K562 (cell line): ENCODE data around the gene JPH2. TPM values are rescaled to one million over a fixed set of nuclear protein-coding genes. Genes with fewer than 3 reads are reported as not detected.

Source experiments
- ATAC-seq: fragments of 200-7000 bp; cut with Tn5 transposase; 3 replicates; pipeline ENCODE4 v1.9.1; 2020; ENCODE audit warnings: moderate library complexity
- BruUV-seq: library from RNA; stranded (reverse); fragments of 400-500 nt; replicated peaks from 2 replicates; lab custom pipeline; 2021; lab: Mats Ljungman, UMichigan
- CTCF ChIA-PET: fragments of 300-600 bp; formaldehyde crosslinking; extraction: SDS; loops from one replicate; lab custom pipeline; 2021; ENCODE audit warnings: low intra/inter-chr PET ratio; lab: Yijun Ruan, JAX
- POLR2A ChIA-PET: fragments of 300-600, 350-650 bp; sonication (Branson Sonifier 250); formaldehyde crosslinking; extraction: SDS; loops from one replicate; lab custom pipeline; 2021; ENCODE audit warnings: antibody characterized with exemption, inconsistent platforms; lab: Yijun Ruan, JAX
- DNase-seq, 4 experiments: peaks; one replicate each; pipeline versions ENCODE4 v3.0.0 to v3.0.0-alpha.2; 2011 to 2018; ENCODE audit warnings: low spot score in 3 of 4, mixed read lengths in 3 of 4; ENCODE audit errors: extremely low read depth in 1 of 4
- FAIRE-seq: peaks from 2 replicates; lab custom pipeline; 2011; peaks lifted over from hg19 to GRCh38; lab: Jason Lieb, UNC
- H2AFZ ChIP-seq: 2 replicates; pipeline ENCODE4 v1.6.0; 2011; ENCODE audit warnings: low read depth, low read length, control low read depth, inconsistent platforms
- H3K27ac ChIP-seq: fragments of 200-600 bp; 3 replicates; pipeline ENCODE4 v1.8.0; 2011; ENCODE audit warnings: low read depth, mild to moderate bottlenecking, control low read depth, inconsistent platforms, low read length, moderate library complexity, mixed read lengths; ENCODE audit errors: extremely low read depth
- H3K27me3 ChIP-seq, 2 experiments: fragments of 300-600 bp in 1 of 2; 2 replicates in 1 of 2; 3 replicates in 1 of 2; pipeline versions ENCODE4 v1.6.0 to v1.8.0; 2011; ENCODE audit warnings: inconsistent platforms in 2 of 2, low read length in 2 of 2, mild to moderate bottlenecking in 1 of 2, mixed read lengths in 1 of 2, moderate library complexity in 1 of 2; ENCODE audit not compliant: control insufficient read depth in 2 of 2, insufficient read depth in 2 of 2
- H3K36me3 ChIP-seq: fragments of 300-600 bp; 3 replicates; pipeline ENCODE4 v1.8.0; 2011; ENCODE audit warnings: mild to moderate bottlenecking, low read length, inconsistent platforms; ENCODE audit not compliant: control insufficient read depth, insufficient read depth
- H3K4me1 ChIP-seq, 2 experiments: fragments of 200-600 bp in 1 of 2; replicated peaks in 1 of 2; 2 replicates in 1 of 2; 3 replicates in 1 of 2; pipeline versions ENCODE4 v1.5.1 to v1.8.0; 2011; ENCODE audit warnings: inconsistent platforms in 2 of 2, low read length in 2 of 2, mild to moderate bottlenecking in 1 of 2, mixed read lengths in 1 of 2, moderate library complexity in 1 of 2; ENCODE audit not compliant: control insufficient read depth in 2 of 2, insufficient read depth in 2 of 2
- H3K4me2 ChIP-seq: 2 replicates; pipeline ENCODE4 v1.6.1; 2011; ENCODE audit warnings: low read length, control low read depth, inconsistent platforms, mixed read lengths; ENCODE audit not compliant: insufficient read depth
- H3K4me3 ChIP-seq: fragments of 200-600 bp; sonication (generic), shearing (Covaris generic); 2 replicates; pipeline ENCODE4 v1.5.1; 2016; ENCODE audit warnings: control low read depth, inconsistent platforms
- H3K79me2 ChIP-seq: fragments of 200-600 bp; 3 replicates; pipeline ENCODE4 v1.8.0; 2011; ENCODE audit warnings: low read length, inconsistent platforms; ENCODE audit not compliant: control insufficient read depth, insufficient read depth
- H3K9ac ChIP-seq, 2 experiments: 2 replicates each; pipeline versions ENCODE4 v1.6.0 to v1.6.1; 2011; ENCODE audit warnings: low read depth in 2 of 2, low read length in 2 of 2, control low read depth in 1 of 2, inconsistent platforms in 1 of 2, mild to moderate bottlenecking in 1 of 2, mixed read lengths in 1 of 2; ENCODE audit not compliant: insufficient read depth in 1 of 2
- H3K9me1 ChIP-seq: one replicate; pipeline ENCODE4 v1.6.0; 2011; ENCODE audit warnings: inconsistent platforms, mild to moderate bottlenecking, low read length, moderate library complexity; ENCODE audit not compliant: control insufficient read depth, insufficient read depth
- H3K9me3 ChIP-seq: replicated peaks from 2 replicates; pipeline ENCODE4 v1.5.1; 2011; ENCODE audit warnings: low read depth, low read length, inconsistent platforms; ENCODE audit not compliant: control insufficient read depth, insufficient read depth
- H4K20me1 ChIP-seq: replicated peaks from 2 replicates; pipeline ENCODE4 v1.6.1; 2011; ENCODE audit warnings: low read length, inconsistent platforms, mixed read lengths; ENCODE audit not compliant: control insufficient read depth, insufficient read depth
- BRCA1 ChIP-seq, 2 experiments: fragments of 450-650 bp in 1 of 2; sonication (generic) in 1 of 2; formaldehyde crosslinking in 1 of 2; IDR thresholded peaks; 2 replicates each; pipeline versions ENCODE4 v1.5.0 to v1.6.1; 2017 to 2020; ENCODE audit warnings: mild to moderate bottlenecking in 1 of 2, missing genetic modification reagents in 1 of 2
- CBFA2T3 ChIP-seq: fragments of 450-650 bp; IDR thresholded peaks from 2 replicates; pipeline ENCODE4 v1.6.1; 2017
- CUX1 ChIP-seq: fragments of 200-800 bp; sonication (Bioruptor generic); IDR thresholded peaks from 2 replicates; pipeline ENCODE4 v1.6.1; 2016; ENCODE audit warnings: missing genetic modification characterization, missing compliant biosample characterization
- FOXP4 ChIP-seq: sonication (generic); formaldehyde crosslinking; IDR thresholded peaks from 2 replicates; pipeline ENCODE4 v1.8.0; 2022; ENCODE audit warnings: mild to moderate bottlenecking, missing genetic modification reagents, borderline replicate concordance
- HDAC1 ChIP-seq, 2 experiments: fragments of 450-650 bp; IDR thresholded peaks; 2 replicates each; pipeline ENCODE4 v1.6.1; 2016 to 2017; ENCODE audit warnings: inconsistent platforms in 1 of 2, mild to moderate bottlenecking in 1 of 2, moderate library complexity in 1 of 2
- HMBOX1 ChIP-seq: sonication (generic); IDR thresholded peaks from 2 replicates; pipeline ENCODE4 v1.6.1; 2016
- NFRKB ChIP-seq: fragments of 450-650 bp; IDR thresholded peaks from 2 replicates; pipeline ENCODE4 v1.6.1; 2016; ENCODE audit warnings: low read depth
- RHOXF2B ChIP-seq: fragments of 250-450 bp; sonication (Bioruptor Pico); conservative IDR thresholded peaks from 2 replicates; pipeline ENCODE4 v1.5.1; 2021
- SLC30A9 ChIP-seq: fragments of 250-450 bp; sonication (Bioruptor Pico); IDR thresholded peaks from 2 replicates; pipeline ENCODE4 v1.8.0; 2022; ENCODE audit warnings: mild to moderate bottlenecking, moderate library complexity
- SP1 ChIP-seq: sonication (generic); formaldehyde crosslinking; IDR thresholded peaks from 2 replicates; pipeline ENCODE4 v1.8.1; 2022; ENCODE audit warnings: mild to moderate bottlenecking, missing genetic modification reagents
- ZNF551 ChIP-seq: fragments of 250-450 bp; sonication (Bioruptor Pico); IDR thresholded peaks from 2 replicates; pipeline ENCODE4 v1.5.0; 2021; ENCODE audit warnings: mild to moderate bottlenecking, moderate library complexity
- ZNF75A ChIP-seq: fragments of 450-650 bp; formaldehyde crosslinking; IDR thresholded peaks from 2 replicates; pipeline ENCODE4 v1.4.0; 2020; ENCODE audit warnings: mild to moderate bottlenecking
- WGBS: fragments of 100-300 bp; shearing (Covaris generic); methylation state at CpG from one replicate; pipeline ENCODE4 v1.1.6; 2016; ENCODE audit warnings: low coverage, mixed read lengths; ENCODE audit not compliant: insufficient coverage; ENCODE audit errors: missing lambda C conversion rate; 5-methylcytosine and 5-hydroxymethylcytosine counted together
- in situ Hi-C: fragments of 300-500 bp; cut with MboI; formaldehyde crosslinking; loops from 4 replicates; pipeline ENCODE4 v1.15.0; 2018; ENCODE audit warnings: inconsistent platforms, mixed read lengths
- intact Hi-C: fragments of 100-400 bp; cut with micrococcal nuclease; formaldehyde crosslinking; loops from 2 replicates; pipeline ENCODE4 v1.14.2; 2022
- polyA plus RNA-seq, 8 experiments: library from polyadenylated mRNA; depleted of rRNA in 4 of 8; stranded (reverse) in 5 of 8; unstranded in 3 of 8; fragments of >200 nt; fragmentation: Nextera tagmentation in 2 of 8; fragmentation: Illumina TruSeq in 1 of 8; extraction: Ambion mirVana in 2 of 8; extraction: Trizol in 1 of 8; gene quantifications; 2 replicates each; pipeline versions ENCODE4 v1.2.1 to v1.2.3, GENCODE V29; 2011 to 2014; ENCODE audit warnings: inconsistent platforms in 1 of 8, missing spikeins in 1 of 8
- total RNA-seq, 7 experiments: library from RNA; depleted of rRNA in 6 of 7; stranded (reverse); fragments of >200 nt in 6 of 7; fragmentation: Illumina TruSeq in 2 of 7; extraction: Trizol in 2 of 7; gene quantifications; 2 replicates each; pipeline versions ENCODE4 v1.2.1 to v1.2.3, GENCODE V29; 2011 to 2021; ENCODE audit warnings: low replicate concordance in 1 of 7

Gene JPH2
- total and polyA plus RNA-seq, 9 of the 15 experiments (the other 6 are each of a cell fraction or from before 2014, with no cell fraction given) = not detected

GRCh38 chr20:44204156-44204831, 17.3 kb upstream of the JPH2 start:
- CTCF ChIA-PET = no interaction called here
- H3K79me2 ChIP-seq = peaks cover 37% of the 10 kb centered on the region
- DNase-seq (peak in 3 of 4 experiments; percentile 30 to 43 (median 34)), FAIRE-seq (no peak), ATAC-seq (peak; percentile 72)
- no peaks in the 10 kb centered on the region for H4K20me1 ChIP-seq
- in situ Hi-C loops (no loop called here), intact Hi-C loops (no loop called here)
- no peak overlapping the region for H3K9ac ChIP-seq
- H2AFZ ChIP-seq = no peak overlapping the region; the same call in 1 of the 2 replicates
- POLR2A ChIA-PET = no interaction called here
- H3K4me2 ChIP-seq = peak overlapping the region; percentile 39; the same call in 1 of the 2 replicates
- H3K9me3 ChIP-seq = no peaks in the 10 kb centered on the region
- H3K36me3 ChIP-seq = peaks cover 61% of the 10 kb centered on the region
- H3K9me1 ChIP-seq = no peaks in the 10 kb centered on the region
- H3K4me3 ChIP-seq = no peak overlapping the region
- no peaks in the 10 kb centered on the region for H3K27me3 ChIP-seq
- peaks cover 13 to 22% of the 10 kb centered on the region in 2 experiments for H3K4me1 ChIP-seq
- 66% methylated on average over 4 of the region's 4 CpGs for WGBS
- no TSS peak for BruUV-seq
- peak overlapping the region; percentile 75; the same call in 2 of the 3 replicates for H3K27ac ChIP-seq
- no peak for TF ChIP-seq SLC30A9
- no peak for TF ChIP-seq NFRKB
- no peak for TF ChIP-seq CUX1 (CRISPR knock-in tag)
- no peak for TF ChIP-seq HDAC1 (IDR thresholded peaks at IDR 0.05)
- TF ChIP-seq SP1 (CRISPR knock-in tag) = no peak
- no peak for TF ChIP-seq BRCA1 (IDR thresholded peaks at IDR 0.05)
- no peak for TF ChIP-seq BRCA1 (CRISPR knock-in tag; IDR thresholded peaks at IDR 0.05)
- no peak for TF ChIP-seq FOXP4
- TF ChIP-seq RHOXF2B = no peak
- TF ChIP-seq HMBOX1 = peak; percentile 70
- TF ChIP-seq CBFA2T3 = no peak
- no peak for TF ChIP-seq ZNF551 (CRISPR knock-in tag)
- TF ChIP-seq ZNF75A (CRISPR knock-in tag) = no peak
